Epithelial cell of esophagus (primary cell): Measurements from ENCODE around the gene CNTN1.

Experiments used
- DNase-seq: peaks from one replicate; pipeline ENCODE4 v3.0.0; 2010; ENCODE audit warnings: low read depth
- H3K4me3 ChIP-seq: 2 replicates; pipeline ENCODE4 v1.5.1; 2011; ENCODE audit warnings: mild to moderate bottlenecking, low read length, control low read depth
- TF ChIP-seq, protein P1 (sequence below): IDR thresholded peaks from 2 replicates; pipeline ENCODE4 v1.5.1; 2011; ENCODE audit warnings: low read depth, mild to moderate bottlenecking, low read length, control low read depth, inconsistent platforms; ENCODE audit not compliant: insufficient read depth; ENCODE audit errors: missing control alignments

CNTN1 gene

GRCh38 chr12:41032386-41032785 is 340.1 kb downstream of the CNTN1 start:
- no peak overlapping the region for H3K4me3 ChIP-seq
- no peak for DNase-seq
- TF ChIP-seq, protein P1, sequence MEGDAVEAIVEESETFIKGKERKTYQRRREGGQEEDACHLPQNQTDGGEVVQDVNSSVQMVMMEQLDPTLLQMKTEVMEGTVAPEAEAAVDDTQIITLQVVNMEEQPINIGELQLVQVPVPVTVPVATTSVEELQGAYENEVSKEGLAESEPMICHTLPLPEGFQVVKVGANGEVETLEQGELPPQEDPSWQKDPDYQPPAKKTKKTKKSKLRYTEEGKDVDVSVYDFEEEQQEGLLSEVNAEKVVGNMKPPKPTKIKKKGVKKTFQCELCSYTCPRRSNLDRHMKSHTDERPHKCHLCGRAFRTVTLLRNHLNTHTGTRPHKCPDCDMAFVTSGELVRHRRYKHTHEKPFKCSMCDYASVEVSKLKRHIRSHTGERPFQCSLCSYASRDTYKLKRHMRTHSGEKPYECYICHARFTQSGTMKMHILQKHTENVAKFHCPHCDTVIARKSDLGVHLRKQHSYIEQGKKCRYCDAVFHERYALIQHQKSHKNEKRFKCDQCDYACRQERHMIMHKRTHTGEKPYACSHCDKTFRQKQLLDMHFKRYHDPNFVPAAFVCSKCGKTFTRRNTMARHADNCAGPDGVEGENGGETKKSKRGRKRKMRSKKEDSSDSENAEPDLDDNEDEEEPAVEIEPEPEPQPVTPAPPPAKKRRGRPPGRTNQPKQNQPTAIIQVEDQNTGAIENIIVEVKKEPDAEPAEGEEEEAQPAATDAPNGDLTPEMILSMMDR = no peak

GRCh38 chr12:41034686-41035085 is 342.4 kb downstream of the CNTN1 start:
- DNase-seq = peak; percentile 43
- TF ChIP-seq, protein P1 = no peak
- no peak overlapping the region for H3K4me3 ChIP-seq

- no peak overlapping the region for H3K4me3 ChIP-seq
- DNase-seq = no peak
- TF ChIP-seq, protein P1 = no peak
These were observed 347.2 kb downstream of the CNTN1 start for GRCh38 chr12:41039461-41039860.

GRCh38 chr12:41045509-41045908 is 353.3 kb downstream of the CNTN1 start:
- DNase-seq = no peak
- H3K4me3 ChIP-seq = no peak overlapping the region
- TF ChIP-seq, protein P1 = no peak

GRCh38 chr12:41049033-41049432 is 356.8 kb downstream of the CNTN1 start:
- DNase-seq = no peak
- TF ChIP-seq, protein P1 = no peak
- H3K4me3 ChIP-seq = no peak overlapping the region

GRCh38 chr12:41051954-41052353 is 359.7 kb downstream of the CNTN1 start:
- TF ChIP-seq, protein P1 = no peak
- DNase-seq = no peak
- H3K4me3 ChIP-seq = no peak overlapping the region

GRCh38 chr12:41052441-41052840 is 360.2 kb downstream of the CNTN1 start:
- H3K4me3 ChIP-seq = no peak overlapping the region
- TF ChIP-seq, protein P1 = no peak

More at GRCh38 chr12:41052441-41052840, 360.2 kb downstream of the CNTN1 start:
- DNase-seq = no peak
